Suprapubic skin (tissue), 4 donors: Measurements from ENCODE around the gene ARHGAP4. TPM values are rescaled to one million over a fixed set of nuclear protein-coding genes. Genes with fewer than 3 reads are reported as not detected.

Experiments used
- DNase-seq, 2 donors: peaks; one replicate each; pipeline ENCODE4 v3.0.0-alpha.2; 2019; ENCODE audit warnings: low spot score in 2 of 2
- H3K27ac ChIP-seq: fragments of 200-600 bp; sonication (generic); one replicate; pipeline ENCODE4 v1.5.1; 2019
- H3K27me3 ChIP-seq: fragments of 200-600 bp; sonication (generic); one replicate; pipeline ENCODE4 v1.5.1; 2019
- H3K36me3 ChIP-seq: fragments of 200-600 bp; sonication (generic); one replicate; pipeline ENCODE4 v1.5.1; 2019
- H3K4me1 ChIP-seq: fragments of 200-600 bp; sonication (generic); one replicate; pipeline ENCODE4 v1.5.1; 2019
- H3K4me3 ChIP-seq: fragments of 200-600 bp; sonication (generic); one replicate; pipeline ENCODE4 v1.5.1; 2019; ENCODE audit warnings: mild to moderate bottlenecking
- H3K9me3 ChIP-seq: fragments of 200-600 bp; sonication (generic); one replicate; pipeline ENCODE4 v1.5.1; 2019
- CTCF ChIP-seq, 2 donors: fragments of 200-600 bp in 1 of 2; fragments of 450-650 bp in 1 of 2; sonication (generic) in 1 of 2; IDR thresholded peaks; one replicate each; pipeline ENCODE4 v1.5.1; 2016 to 2019; ENCODE audit warnings: antibody characterized with exemption in 2 of 2, mild to moderate bottlenecking in 1 of 2, moderate library complexity in 1 of 2
- EP300 ChIP-seq: sonication (generic); formaldehyde crosslinking; IDR thresholded peaks from one replicate; pipeline ENCODE4 v1.6.1; 2017; ENCODE audit warnings: antibody characterized with exemption
- POLR2A ChIP-seq, 2 donors: fragments of 450-650 bp; IDR thresholded peaks; one replicate each; pipeline ENCODE4 v1.6.1; 2017; ENCODE audit warnings: antibody characterized with exemption in 2 of 2, mild to moderate bottlenecking in 2 of 2, moderate library complexity in 2 of 2
- POLR2AphosphoS5 ChIP-seq, 3 donors: sonication (generic); formaldehyde crosslinking; IDR thresholded peaks; one replicate each; pipeline ENCODE4 v1.6.1; 2017; ENCODE audit warnings: antibody characterized with exemption in 3 of 3
- WGBS: methylation state at CpG from one replicate; pipeline ENCODE4 v1.1.5; 2018; 5-methylcytosine and 5-hydroxymethylcytosine counted together
- total RNA-seq, 4 donors: library from RNA; depleted of rRNA; stranded (reverse); fragments of >200 nt; gene quantifications; one replicate each; pipeline ENCODE4 v1.1.0, GENCODE V29; 2016

The ARHGAP4 gene
- total RNA-seq, 4 donors from 2014 or later: 4.8 to 17.6 (median 9.6) TPM

DNA sequence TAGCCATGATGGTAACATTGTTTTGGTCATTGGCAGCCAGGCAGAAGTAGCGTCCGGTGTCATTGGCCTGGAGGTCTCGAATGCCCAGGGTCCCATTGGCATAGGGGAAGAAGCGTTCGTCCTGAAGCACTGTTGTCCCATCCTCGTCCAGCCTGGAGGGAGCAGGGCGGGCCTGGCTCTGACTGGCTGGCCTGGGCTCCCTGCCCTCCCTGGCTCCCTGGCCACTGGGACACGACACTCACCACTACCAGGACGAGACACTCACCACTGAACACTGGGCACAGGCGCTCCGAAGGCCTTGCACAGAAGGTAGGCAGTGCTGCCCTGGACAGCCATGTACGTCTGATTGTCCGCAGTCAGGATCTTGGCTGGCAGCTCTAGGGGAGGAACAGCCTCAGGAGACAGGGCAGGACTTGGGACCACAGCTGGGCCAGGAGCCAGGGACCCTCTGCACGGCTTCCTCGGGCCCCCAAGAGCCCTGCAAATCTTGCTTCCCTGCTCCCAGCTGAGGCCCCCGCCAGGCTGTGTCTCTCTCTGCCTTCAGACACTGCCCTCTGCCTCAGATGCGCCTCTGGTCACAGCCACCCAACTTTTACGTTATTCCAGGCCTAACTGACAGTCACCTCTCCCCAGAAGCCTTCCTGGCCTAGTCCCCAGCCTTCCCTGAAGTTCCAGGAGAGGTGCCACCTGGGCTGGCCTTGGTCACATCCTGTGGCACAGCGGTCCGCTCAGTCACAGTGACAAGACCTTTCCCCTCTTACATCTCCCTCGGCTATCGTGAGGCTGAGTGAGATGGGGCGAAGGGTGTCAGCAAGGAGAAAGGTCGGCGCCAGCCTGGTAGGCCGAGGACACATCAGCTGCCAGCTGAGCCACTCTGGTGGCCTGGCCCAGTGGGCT, 57.2 kb downstream of the ARHGAP4 start:
- WGBS: 92% methylated on average over 10 of the region's 26 CpGs
- Histone ChIP-seq H3K27me3 (peaks cover 10% of the 10 kb centered on the region), H3K36me3 (no peaks in the 10 kb centered on the region), H3K4me3 (no peak overlapping the region), H3K4me1 (no peaks in the 10 kb centered on the region), H3K27ac (no peak overlapping the region), H3K9me3 (no peaks in the 10 kb centered on the region)
- TF ChIP-seq POLR2AphosphoS5 (IDR thresholded peaks at IDR 0.05): no peak
- no peak for TF ChIP-seq EP300
- no peak for TF ChIP-seq CTCF (IDR thresholded peaks at IDR 0.05)
- TF ChIP-seq POLR2A (IDR thresholded peaks at IDR 0.05): no peak
- no peak for DNase-seq

DNA sequence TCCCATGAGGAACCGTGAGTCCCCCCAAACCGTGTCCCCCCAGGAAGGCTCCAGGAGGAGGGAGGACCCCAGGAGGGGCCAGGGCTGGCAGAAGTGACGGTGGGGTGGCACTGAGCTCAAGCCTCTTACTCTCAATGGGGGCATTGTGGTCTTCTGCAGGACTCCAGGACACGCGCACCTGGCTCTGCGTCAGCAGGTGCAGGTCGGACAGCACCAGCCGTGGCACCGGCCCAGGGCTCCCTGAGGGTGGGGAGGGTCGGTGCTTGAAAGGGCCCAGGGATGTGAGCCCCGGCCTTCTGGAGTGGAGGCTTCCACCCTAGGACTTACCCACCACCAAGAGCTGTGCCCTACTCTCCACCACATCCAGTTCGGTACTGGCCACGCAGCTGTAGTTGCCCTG, 58.4 kb downstream of the ARHGAP4 start:
- TF ChIP-seq EP300 (no peak), CTCF (IDR thresholded peaks at IDR 0.05) (no peak), POLR2A (IDR thresholded peaks at IDR 0.05) (no peak), POLR2AphosphoS5 (IDR thresholded peaks at IDR 0.05) (no peak)
- no peak for DNase-seq
- H3K27me3 ChIP-seq: peaks cover 10% of the 10 kb centered on the region
- no peaks in the 10 kb centered on the region for H3K9me3 ChIP-seq
- H3K4me3 ChIP-seq: no peak overlapping the region
- no peaks in the 10 kb centered on the region for H3K4me1 ChIP-seq
- H3K36me3 ChIP-seq: no peaks in the 10 kb centered on the region
- H3K27ac ChIP-seq: no peak overlapping the region
- 100% methylated on average over 1 of the region's 13 CpGs for WGBS

DNA sequence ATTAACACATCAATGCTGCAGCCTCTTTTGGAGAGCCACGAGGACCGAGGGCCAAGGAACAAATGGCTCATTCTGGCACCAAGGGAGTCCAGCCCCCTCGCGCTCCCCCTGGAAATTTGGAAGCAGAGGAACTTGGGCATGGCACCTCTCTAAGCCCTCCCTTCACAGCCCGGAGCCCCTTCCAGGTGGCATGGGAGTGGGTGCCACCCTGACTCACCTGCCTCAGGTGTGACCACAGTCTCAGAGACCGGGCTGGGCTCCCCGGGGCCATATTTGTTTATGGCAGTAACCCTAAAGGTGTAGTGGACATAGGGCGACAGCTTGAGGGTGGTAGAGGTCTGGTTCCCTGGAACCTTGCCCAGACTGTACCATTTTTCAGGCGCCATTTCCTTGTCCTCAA, 58.9 kb downstream of the ARHGAP4 start:
- H3K4me1 ChIP-seq: no peaks in the 10 kb centered on the region
- TF ChIP-seq POLR2AphosphoS5 (IDR thresholded peaks at IDR 0.05) (no peak), POLR2A (IDR thresholded peaks at IDR 0.05) (no peak), CTCF (IDR thresholded peaks at IDR 0.05) (no peak), EP300 (no peak)
- no peaks in the 10 kb centered on the region for H3K36me3 ChIP-seq
- 77% methylated on average over 6 of the region's 9 CpGs for WGBS
- H3K27me3 ChIP-seq: peaks cover 12% of the 10 kb centered on the region
- no peak overlapping the region for H3K27ac ChIP-seq
- no peak overlapping the region for H3K4me3 ChIP-seq
- no peak for DNase-seq
- no peaks in the 10 kb centered on the region for H3K9me3 ChIP-seq

DNA sequence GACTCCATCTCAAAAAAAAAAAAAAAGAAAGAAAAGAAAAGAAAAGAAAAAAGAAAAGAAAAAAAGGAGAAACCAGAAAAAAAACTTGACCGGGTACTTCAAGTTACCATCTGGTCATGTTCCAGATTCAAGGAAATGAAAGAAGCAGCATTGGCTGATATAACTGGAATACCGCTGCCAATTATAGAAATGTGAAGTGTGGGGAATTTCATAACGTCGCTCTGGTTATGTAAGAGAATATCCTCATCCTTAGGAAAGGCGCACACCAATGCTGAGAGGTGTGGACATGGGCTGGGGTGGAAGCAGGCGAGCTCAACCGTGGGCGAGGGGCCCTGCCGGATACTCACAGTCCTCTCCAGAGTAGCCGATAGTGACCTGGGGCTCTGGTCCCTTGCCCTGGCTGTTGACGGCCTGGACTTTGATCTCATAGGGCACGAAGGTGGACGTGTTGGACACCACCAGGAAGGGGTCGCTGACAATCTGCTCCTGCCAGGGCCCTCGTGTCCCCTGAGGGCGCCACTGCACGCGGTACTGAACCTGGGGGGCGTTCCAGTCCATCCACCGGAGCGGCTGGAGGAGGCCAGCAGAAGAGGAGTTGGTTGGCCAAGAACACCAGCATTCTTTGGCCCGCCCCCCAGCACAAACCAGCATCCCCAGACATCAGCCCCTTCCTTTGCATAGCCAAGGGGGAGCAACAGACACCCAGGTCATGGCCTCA, 59.6 kb downstream of the ARHGAP4 start:
- TF ChIP-seq POLR2A (IDR thresholded peaks at IDR 0.05) (no peak), CTCF (IDR thresholded peaks at IDR 0.05) (no peak), POLR2AphosphoS5 (IDR thresholded peaks at IDR 0.05) (no peak), EP300 (no peak)
- Histone ChIP-seq H3K27me3 (peaks cover 11% of the 10 kb centered on the region), H3K4me3 (no peak overlapping the region), H3K27ac (no peak overlapping the region), H3K9me3 (no peaks in the 10 kb centered on the region), H3K36me3 (no peaks in the 10 kb centered on the region), H3K4me1 (no peaks in the 10 kb centered on the region)
- no peak for DNase-seq
- WGBS: 71% methylated on average over 11 of the region's 22 CpGs

GRCh38 chrX:153865685-153866084, 60.4 kb downstream of the ARHGAP4 start:
- H3K27me3 ChIP-seq: peaks cover 5% of the 10 kb centered on the region
- no peak for DNase-seq

More at GRCh38 chrX:153865685-153866084, 60.4 kb downstream of the ARHGAP4 start:
- no peaks in the 10 kb centered on the region for H3K4me1 ChIP-seq
- no peak overlapping the region for H3K27ac ChIP-seq
- H3K9me3 ChIP-seq: no peaks in the 10 kb centered on the region
- TF ChIP-seq POLR2AphosphoS5 (IDR thresholded peaks at IDR 0.05) (no peak), EP300 (no peak), CTCF (IDR thresholded peaks at IDR 0.05) (no peak), POLR2A (IDR thresholded peaks at IDR 0.05) (no peak)
- H3K4me3 ChIP-seq: no peak overlapping the region
- no peaks in the 10 kb centered on the region for H3K36me3 ChIP-seq
- 96% methylated on average over 9 of the region's 9 CpGs for WGBS
